Measurements from ENCODE around the gene FCGR2B.
"Not testable (repeated sequence)": the region's sequence is repeated elsewhere in the genome, so short reads cannot be mapped to it uniquely, and the experiment has no call there.

The FCGR2B gene

DNA sequence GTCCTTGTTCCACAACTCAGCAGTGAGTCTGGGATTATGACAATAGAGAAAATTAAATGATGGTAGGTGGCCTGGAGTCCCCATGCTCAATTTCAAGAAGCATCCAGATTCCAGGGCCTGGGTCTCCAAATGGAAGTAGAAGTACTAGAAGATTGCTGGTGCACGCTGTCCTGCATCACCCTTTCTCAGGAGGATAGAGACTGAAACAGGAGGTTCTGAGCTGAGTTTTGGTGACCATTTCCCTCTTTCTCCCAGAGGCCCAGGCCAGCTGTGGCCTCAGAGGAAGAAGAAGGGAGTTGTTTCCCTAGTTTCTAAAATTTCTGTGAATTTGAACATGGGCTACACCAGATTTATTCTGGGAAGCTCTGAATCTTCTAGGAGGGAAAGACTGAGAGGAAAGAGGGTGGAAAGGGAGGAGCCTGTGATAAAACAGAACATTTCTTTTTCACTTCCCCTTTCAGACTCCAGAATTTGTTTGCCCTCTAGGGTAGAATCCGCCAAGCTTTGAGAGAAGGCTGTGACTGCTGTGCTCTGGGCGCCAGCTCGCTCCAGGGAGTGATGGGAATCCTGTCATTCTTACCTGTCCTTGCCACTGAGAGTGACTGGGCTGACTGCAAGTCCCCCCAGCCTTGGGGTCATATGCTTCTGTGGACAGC is at the start of gene FCGR2B:
Gene FCGR2B (plus strand): TSS at position 460 of the 656 bp plus-strand sequence. CDS start 99 bp downstream, at position 559.
- in situ Hi-C loops (cut with MboI; ENCODE audit: low pct_unique_long_range_greater_than_20kb, low sequenced_read_pairs); DNase-seq: not testable (repeated sequence)

DNA sequence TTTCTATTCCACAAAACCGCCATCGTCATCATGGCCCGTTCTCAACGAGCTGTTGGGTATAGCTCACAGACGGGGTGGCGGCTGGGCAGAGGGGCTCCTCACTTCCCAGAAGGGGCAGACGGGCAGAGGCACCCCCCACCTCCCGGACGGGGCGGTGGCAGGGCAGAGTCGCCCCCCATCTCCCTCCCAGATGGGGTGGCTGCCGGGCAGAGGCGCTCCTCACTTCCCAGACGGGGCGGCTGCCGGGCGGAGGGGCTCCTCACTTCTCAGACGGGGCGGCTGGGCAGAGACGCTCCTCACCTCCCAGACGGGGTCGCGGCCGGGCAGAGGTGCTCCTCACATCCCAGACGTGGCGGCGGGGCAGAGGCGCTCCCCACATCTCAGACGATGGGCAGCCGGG is 46.5 kb upstream of the FCGR2B start:
- in situ Hi-C loops (cut with MboI; ENCODE audit: low pct_unique_long_range_greater_than_20kb, low sequenced_read_pairs) = not testable (repeated sequence)

DNA sequence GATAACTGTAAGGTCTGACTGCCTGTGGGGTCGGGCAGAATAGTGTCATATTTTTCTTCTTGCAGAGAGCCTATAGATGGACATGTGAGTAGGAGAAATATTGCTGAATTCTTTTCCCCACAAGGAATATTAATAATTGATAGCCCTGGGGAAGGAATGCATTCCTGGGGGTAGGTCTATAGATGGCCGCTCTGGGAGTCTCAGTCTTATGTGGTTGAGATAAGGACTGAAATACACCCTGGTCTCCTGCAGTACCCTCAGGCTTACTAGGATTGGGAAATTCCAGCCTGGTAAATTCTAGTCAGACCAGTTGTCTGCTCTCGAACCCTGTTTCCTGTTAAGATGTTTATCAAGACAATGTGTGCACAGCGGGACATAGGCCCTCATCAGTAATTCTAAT is 44.4 kb upstream of the FCGR2B start:
- DNase-seq; in situ Hi-C loops (cut with MboI; ENCODE audit: low pct_unique_long_range_greater_than_20kb, low sequenced_read_pairs): not testable (repeated sequence)

More for the DNA sequence above, 46.5 kb upstream of the FCGR2B start:
- DNase-seq = not testable (repeated sequence)

DNA sequence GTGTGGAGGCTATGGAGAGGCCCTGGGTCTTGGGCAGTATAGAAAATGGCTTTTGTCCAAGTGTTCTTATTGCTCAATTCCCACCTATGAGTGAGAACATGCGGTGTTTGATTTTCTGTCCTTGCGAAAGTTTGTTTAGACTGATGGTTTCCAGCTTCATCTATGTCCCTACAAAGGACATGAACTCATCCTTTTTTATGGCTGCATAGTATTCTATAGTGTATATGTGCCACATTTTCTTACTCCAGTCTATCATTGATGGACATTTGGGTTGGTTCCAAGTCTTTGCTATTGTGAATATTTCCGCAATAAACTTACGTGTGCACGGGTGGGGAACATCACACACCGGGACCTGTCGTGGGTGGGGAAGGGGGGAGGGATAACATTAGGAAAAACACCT is 42.5 kb upstream of the FCGR2B start:
- in situ Hi-C loops (cut with MboI; ENCODE audit: low pct_unique_long_range_greater_than_20kb, low sequenced_read_pairs); DNase-seq: not testable (repeated sequence)

DNA sequence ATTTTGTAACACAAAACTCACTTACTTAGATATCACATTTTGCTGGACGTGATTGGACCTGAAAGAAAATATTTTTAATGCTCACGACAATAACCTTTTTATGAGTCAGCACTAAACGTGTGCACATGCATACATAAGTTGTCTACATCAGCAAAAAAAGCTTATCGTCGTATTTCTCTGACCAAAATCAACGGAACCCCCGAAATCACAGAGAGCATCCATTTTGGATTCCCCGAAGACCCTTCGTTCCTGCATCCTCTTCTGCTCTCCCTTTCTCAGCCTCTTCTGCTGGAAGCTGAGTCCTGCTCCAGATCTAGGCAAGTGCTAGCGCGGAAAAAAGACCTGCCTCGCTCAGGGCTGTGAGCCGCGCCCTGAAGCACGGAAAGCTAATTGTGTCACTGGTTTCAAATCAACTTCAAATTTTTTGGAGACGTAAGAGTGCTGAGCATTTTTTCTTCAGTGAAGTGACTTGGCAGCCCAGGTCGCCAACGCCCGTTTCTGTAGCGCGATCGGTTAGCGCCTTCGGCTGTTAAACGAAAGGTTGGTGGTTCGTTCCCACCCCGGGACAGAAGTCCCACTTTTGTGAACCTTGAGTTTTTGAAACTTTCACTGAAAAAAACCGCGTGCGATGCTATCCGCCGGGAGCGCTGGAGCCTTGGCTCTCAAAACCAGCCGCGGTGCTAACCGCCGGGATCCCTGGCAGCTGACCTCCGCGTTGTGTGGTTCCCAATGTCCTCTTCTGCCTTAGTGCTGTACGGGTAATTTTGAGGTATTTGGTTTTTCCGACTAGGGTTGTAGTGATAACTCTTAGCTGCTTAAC is 41.6 kb upstream of the FCGR2B start:
- in situ Hi-C loops (cut with MboI; ENCODE audit: low pct_unique_long_range_greater_than_20kb, low sequenced_read_pairs) = not testable (repeated sequence)
- peak; percentile 78 for DNase-seq

DNA sequence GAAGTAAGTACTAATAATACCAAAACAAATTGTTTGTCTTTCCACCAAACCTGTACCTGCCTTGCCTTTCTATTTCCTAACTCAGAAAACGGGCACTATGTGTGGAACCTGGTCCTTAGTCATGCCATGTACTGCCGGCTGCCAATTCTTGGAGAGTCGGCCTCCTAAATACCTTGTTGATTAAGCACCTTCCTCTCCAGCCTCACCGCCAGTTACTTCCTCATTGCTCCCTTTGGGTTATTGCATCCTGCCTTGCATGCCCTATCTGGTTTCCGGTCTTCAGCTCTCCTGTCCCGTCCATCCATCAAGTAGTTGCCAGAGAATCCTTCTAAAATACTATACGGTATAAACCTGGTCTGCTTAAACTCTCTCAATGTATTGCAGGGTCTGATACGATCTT is 40.9 kb upstream of the FCGR2B start:
- DNase-seq = peak; percentile 61
- in situ Hi-C loops (cut with MboI; ENCODE audit: low pct_unique_long_range_greater_than_20kb, low sequenced_read_pairs) = not testable (repeated sequence)

DNA sequence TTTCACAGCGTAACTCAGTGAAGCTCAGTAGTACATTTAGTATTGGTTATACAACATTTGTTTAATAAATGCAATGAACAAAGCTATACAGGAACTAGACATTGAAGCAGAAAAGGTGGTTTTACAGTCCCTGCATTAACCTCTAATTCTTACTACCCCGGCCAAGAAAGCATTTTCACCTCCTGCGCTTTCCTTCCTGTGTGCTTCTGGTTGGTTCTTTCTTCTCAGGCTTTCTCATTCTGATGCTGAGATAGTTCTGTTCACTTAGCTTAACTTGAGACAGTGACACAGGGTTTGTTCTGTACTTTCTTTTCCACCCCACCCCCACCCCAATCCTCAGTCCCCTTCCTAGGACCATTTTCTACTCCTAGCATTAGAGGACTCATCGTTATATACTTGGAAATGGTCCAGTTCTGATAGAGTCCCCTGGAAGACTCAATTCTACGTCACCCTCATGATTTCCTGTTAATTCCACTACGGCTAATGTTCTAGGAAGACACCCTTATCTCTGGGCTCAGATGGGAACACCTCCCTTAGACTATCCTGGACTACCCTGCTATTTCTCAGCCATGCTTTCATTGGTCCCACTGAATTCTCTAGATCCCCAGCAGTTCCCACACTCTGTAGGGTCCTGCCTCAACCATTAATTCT is 39.4 kb upstream of the FCGR2B start:
- DNase-seq; in situ Hi-C loops (cut with MboI; ENCODE audit: low pct_unique_long_range_greater_than_20kb, low sequenced_read_pairs): not testable (repeated sequence)

DNA sequence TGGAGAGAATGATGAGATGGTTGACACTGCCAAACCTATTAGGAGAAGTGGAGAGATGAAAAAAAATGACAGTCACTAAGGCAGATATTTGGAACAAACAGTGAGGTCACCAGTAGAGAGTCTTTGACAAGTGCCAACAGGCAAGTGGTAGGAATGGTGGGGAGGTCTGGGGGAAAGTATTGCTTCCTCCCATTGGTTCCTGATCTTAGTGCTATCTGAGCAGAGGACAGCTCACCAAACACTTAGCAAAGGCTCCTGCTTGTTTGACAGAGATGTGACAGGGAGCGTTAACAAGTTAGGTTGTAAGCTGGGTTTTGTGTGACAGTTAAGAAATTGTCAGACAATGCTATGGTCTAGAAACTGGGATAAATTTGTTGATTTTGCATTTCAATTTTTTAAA is 38.3 kb upstream of the FCGR2B start:
- DNase-seq; in situ Hi-C loops (cut with MboI; ENCODE audit: low pct_unique_long_range_greater_than_20kb, low sequenced_read_pairs): not testable (repeated sequence)

DNA sequence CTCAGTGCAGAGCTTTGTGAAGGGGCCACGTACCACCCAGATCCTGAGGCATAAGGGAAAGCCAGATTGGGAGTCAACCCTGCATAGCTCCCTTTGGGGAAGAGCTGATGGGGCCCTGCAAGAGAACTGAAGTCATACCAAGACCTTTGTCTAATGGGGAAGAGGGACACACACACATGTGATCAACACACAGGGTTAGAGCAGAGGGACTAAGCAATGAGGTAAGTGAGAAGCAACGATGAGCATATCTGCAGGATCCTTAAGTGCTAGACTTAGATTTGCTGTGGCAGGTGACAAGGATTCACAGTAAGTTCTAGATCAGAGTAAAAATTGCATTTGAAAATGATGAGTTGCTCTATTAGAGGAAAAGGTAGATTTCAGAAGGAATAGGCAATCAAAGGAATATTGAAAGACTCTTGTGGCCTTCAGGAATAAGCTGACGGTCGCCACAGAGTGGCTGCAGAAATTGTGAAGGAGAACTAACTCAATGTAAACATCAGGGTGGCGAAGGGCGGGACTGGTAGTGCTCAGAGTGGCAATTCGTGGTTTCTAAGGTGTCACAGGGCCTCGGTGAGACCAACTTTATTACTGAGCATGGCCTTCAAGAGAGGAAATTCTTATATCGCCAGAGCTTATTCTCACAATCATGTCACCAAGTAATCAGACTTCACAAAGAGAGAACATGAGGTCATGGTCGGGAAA is 36.3 kb upstream of the FCGR2B start:
- DNase-seq; in situ Hi-C loops (cut with MboI; ENCODE audit: low pct_unique_long_range_greater_than_20kb, low sequenced_read_pairs): not testable (repeated sequence)

DNA sequence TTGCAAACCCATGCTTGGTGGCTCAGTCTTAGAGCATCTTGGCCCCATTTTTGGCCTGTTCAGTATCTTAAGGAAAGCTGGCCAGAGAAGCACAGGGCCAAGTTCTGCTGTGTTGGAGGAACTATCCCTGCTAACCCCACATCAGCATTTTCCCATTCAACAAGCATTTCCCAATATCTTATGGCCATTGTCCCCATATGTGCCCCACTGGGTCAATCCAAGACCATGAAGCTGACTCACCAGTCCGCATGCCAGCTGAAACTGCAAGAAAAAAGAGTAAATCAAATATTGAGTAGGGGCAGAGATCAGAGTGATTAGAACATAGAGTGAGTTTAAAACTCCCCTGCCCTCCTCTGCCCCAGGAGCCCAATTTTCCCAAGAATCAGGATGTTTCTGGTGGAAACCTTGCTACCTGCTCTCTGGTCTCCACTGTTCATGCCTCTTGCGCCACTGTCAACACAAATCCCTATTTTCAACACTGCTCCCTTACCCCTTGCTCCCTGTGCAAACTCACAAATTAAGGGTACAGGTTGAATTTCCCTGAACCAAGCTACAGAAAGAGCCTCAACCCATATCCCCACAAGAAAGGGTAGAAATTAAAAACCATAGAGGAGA is 32.7 kb upstream of the FCGR2B start:
- DNase-seq; in situ Hi-C loops (cut with MboI; ENCODE audit: low pct_unique_long_range_greater_than_20kb, low sequenced_read_pairs): not testable (repeated sequence)

DNA sequence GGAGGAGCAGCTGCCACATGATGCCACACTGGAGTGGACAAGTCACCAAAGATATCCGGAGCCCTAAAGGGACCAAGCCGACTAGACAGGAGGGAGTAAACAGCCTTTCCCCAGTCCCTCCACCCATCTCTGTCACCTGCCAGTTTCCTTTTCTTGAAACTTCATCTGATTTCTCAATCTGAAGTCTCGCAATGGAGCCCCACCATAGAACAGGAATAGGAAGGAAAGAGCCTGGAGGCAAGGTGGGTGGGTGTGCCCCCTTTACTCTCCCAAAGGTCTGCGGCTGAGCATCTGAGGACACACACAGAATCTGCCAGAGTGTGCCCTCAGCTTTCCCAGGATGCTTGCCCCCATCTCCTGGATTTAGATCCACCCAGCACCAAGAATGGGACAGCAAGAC is 31.9 kb upstream of the FCGR2B start, which contains the start of gene FCGR3B:
Gene FCGR3B (minus strand): TSS at position 101 of the 400 bp plus-strand sequence. CDS start 82 bp downstream, at position 19.
- in situ Hi-C loops (cut with MboI; ENCODE audit: low pct_unique_long_range_greater_than_20kb, low sequenced_read_pairs) = no loop called here
- DNase-seq = no peak

DNA sequence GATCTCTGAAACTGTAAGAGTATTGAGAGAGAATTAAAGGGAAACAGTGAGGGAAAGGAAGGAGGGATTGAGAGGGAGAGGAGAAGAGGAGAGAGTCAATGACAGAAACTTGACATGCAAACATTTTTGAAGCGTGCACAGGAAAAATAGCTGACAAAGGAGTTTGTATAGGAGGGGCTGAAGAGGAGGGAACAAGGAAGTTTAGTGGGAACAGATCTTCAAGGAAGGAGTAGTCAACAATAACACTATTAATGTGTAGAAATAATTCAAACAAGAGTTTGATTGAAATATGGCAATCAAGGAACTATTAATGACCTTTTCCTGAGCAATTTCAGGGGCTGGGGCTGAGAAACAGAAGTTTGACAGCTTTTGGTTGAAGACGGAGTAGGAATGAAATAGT is 27.9 kb upstream of the FCGR2B start:
- in situ Hi-C loops (cut with MboI; ENCODE audit: low pct_unique_long_range_greater_than_20kb, low sequenced_read_pairs); DNase-seq: not testable (repeated sequence)

DNA sequence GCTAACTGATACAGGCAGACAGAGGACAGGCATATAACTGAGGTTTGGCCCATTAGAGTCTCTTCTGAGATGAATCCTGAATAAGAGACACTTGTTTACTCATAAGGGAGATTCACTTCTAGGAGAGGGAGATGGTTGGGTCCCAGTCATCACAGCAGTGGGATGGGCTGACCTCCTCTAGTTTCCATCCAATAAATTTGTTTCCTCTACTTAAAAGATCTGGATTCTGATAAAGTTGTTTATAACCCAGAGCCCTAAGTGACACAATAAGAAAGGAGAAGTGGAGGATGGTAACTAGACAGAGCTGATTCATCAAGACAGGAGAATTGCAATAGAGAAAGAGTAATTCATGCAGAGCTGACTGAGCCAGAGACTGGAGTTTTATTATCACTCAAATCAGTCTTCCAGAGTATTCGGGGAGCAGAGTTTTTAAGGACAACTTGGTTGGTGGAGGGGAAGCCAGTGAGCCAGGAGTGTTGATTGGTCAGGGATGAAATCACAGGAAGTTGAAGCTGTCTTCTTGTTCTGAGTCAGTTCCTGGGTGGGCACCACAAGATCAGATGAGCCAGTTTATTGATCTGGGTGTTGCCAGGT is 26.7 kb upstream of the FCGR2B start:
- in situ Hi-C loops (cut with MboI; ENCODE audit: low pct_unique_long_range_greater_than_20kb, low sequenced_read_pairs) = not testable (repeated sequence)
- peak; percentile 48 for DNase-seq

DNA sequence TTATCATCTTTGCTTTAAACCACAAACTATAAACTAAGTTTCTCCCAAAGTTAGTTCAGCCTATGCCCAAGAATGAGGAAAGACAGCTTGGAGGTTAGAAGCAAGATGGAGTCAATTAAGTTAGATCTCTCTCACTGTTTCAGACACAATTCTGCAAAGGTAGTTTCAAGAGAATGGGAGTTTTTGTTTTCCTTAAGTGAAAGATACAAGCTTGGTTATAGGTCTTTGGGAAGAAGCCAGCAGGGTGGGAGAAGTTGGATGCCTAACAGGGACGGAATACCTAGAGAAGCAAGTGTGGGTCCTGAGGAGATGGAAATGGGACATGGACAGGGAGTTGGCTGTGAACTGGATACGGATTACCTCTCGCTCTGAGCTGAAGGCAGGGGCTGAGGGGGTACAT is 26.0 kb upstream of the FCGR2B start:
- in situ Hi-C loops (cut with MboI; ENCODE audit: low pct_unique_long_range_greater_than_20kb, low sequenced_read_pairs); DNase-seq: not testable (repeated sequence)

DNA sequence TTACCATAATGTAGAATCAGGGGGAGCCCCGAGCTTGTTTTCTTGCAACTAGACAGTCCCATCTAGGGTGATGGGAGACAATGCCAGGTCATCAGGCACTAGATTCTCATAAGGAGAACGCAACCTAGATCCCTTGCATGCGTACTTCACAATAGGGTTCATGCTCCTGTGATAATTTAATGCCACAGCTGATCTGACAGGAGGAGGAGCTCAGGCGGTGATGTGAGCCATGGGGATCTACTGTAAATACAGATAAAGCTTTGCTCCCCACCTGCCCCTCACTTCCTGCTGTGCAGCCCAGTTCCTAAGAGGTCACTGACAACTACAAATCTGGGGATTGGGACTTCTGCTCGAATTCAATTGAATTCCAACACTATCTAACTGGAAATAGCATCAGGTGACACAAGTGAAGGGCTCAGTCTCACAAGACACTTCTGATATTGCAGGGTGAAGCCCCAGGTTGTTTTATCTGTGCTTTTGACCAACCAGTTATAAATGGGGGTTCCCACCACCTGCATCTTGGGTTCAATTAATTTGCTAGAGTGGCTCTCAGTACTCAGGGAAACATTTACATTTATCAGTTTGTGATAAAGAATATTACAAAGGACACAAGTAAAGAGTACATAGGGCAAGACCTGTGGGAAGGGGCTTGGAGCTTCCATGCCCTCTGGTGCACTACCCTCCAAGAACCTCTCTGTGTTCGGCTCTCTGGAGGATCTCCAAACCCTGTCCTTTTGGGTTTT is 24.5 kb upstream of the FCGR2B start:
- DNase-seq; in situ Hi-C loops (cut with MboI; ENCODE audit: low pct_unique_long_range_greater_than_20kb, low sequenced_read_pairs): not testable (repeated sequence)

DNA sequence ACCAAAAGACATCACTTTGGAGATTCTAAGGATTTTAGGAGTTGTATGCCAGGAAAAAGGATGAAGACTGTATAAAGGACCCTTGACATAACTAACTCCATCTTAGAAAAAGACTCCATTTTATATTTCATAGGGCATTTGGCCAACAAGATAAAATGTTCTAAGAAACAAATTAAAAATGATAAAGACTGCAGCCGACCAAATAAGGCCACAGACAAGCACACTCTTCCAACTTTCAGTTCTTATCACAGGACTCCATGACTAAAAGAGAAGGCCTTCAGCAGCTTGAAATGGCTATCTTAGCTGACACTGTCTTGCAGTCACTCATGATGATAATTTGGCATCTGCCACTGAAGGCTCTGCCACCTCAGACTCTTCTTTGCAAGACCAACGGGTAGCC is 23.7 kb upstream of the FCGR2B start:
- DNase-seq; in situ Hi-C loops (cut with MboI; ENCODE audit: low pct_unique_long_range_greater_than_20kb, low sequenced_read_pairs): not testable (repeated sequence)

DNA sequence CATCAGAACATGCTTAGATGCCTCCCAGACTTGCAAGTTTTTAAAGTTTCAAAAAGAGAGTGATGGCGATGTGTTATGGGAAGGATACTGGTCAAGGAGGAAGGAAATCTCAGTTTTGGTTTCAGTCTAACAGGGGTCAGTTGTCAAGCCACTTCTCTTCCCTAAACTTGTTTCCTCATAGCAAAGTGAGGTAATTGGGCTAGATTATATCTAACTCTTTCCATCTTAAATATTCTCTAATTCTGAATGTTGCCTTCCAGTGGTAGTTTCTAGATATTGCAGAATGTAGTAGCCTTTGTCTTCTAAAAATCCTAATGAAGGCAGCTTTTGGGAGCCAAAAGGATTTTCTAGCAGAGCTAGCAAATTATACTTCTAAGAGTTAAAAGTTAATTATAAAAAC is 20.2 kb upstream of the FCGR2B start:
- in situ Hi-C loops (cut with MboI; ENCODE audit: low pct_unique_long_range_greater_than_20kb, low sequenced_read_pairs); DNase-seq: not testable (repeated sequence)

Measured in KBM-7 (cell line).